B cell (primary cell): ENCODE measurements around the gene MNAT1. TPM values are rescaled to one million over a fixed set of nuclear protein-coding genes. Genes with fewer than 3 reads are reported as not detected.

Experiments
- ATAC-seq: fragments of 200-7000 bp; cut with Tn5 transposase; one replicate; pipeline ENCODE4 v1.10.0; 2021; ENCODE audit warnings: low read depth, mild to moderate bottlenecking, moderate number of reproducible peaks, moderate library complexity
- CTCF ChIA-PET: fragments of 350-600 bp; sonication (Branson Sonifier 250); formaldehyde crosslinking; loops from one replicate; lab custom pipeline; 2021; ENCODE audit warnings: antibody characterized with exemption, inconsistent platforms; lab: Charles Lee
- POLR2A ChIA-PET: fragments of 350-600 bp; sonication (Branson Sonifier 250); formaldehyde crosslinking; loops from one replicate; lab custom pipeline; 2021; ENCODE audit warnings: antibody characterized with exemption; lab: Charles Lee
- DNase-seq: peaks from one replicate; pipeline ENCODE4 v3.0.0; 2013
- H2AFZ ChIP-seq: 2 replicates; pipeline ENCODE4 v1.6.1; 2012; ENCODE audit warnings: mild to moderate bottlenecking, low read depth, low read length; ENCODE audit not compliant: insufficient read depth, poor library complexity, severe bottlenecking
- H3K27ac ChIP-seq, 2 donors: 1 replicate in 1 of 2; 2 replicates in 1 of 2; pipeline ENCODE4 v1.5.1; 2012 to 2013; ENCODE audit warnings: low read length in 2 of 2, mild to moderate bottlenecking in 2 of 2, moderate library complexity in 1 of 2
- H3K27me3 ChIP-seq, 4 experiments: fragments of 200-600 bp in 1 of 4; sonication (generic) in 1 of 4; replicated peaks in 1 of 4; 1 replicate in 2 of 4; 2 replicates in 2 of 4; pipeline versions ENCODE4 v1.6.1 to v1.7.0; 2013 to 2016; ENCODE audit warnings: low read length in 3 of 4, mild to moderate bottlenecking in 2 of 4, mixed read lengths in 1 of 4, moderate library complexity in 1 of 4; ENCODE audit not compliant: insufficient read depth in 4 of 4, control insufficient read depth in 3 of 4; ENCODE audit errors: control extremely low read depth in 1 of 4
- H3K36me3 ChIP-seq, 2 experiments: replicated peaks in 1 of 2; 1 replicate in 1 of 2; 2 replicates in 1 of 2; pipeline versions ENCODE4 v1.6.1 to v1.7.1; 2013; ENCODE audit warnings: low read length in 1 of 2; ENCODE audit not compliant: insufficient read depth in 2 of 2, control insufficient read depth in 1 of 2; ENCODE audit errors: control extremely low read depth in 1 of 2, extremely low read depth in 1 of 2
- H3K4me1 ChIP-seq, 2 donors: fragments of 200-600 bp in 1 of 2; sonication (generic) in 1 of 2; 1 replicate in 1 of 2; 2 replicates in 1 of 2; pipeline versions ENCODE4 v1.5.1 to v1.6.1; 2013 to 2017; ENCODE audit warnings: low read length in 2 of 2; ENCODE audit not compliant: control insufficient read depth in 2 of 2, insufficient read depth in 2 of 2
- H3K4me2 ChIP-seq: replicated peaks from 2 replicates; pipeline ENCODE3; 2012; ENCODE audit warnings: mild to moderate bottlenecking, low read depth, low read length; ENCODE audit not compliant: poor library complexity, severe bottlenecking
- H3K4me3 ChIP-seq, 5 experiments: fragments of 200-600 bp in 1 of 5; sonication (generic) in 1 of 5; 1 replicate in 3 of 5; 2 replicates in 2 of 5; pipeline versions ENCODE4 v1.5.1 to v1.7.0; 2011 to 2016; ENCODE audit warnings: low read length in 4 of 5, mild to moderate bottlenecking in 4 of 5, low read depth in 2 of 5, control low read depth in 1 of 5, moderate library complexity in 1 of 5; ENCODE audit not compliant: insufficient read depth in 1 of 5; ENCODE audit errors: control extremely low read depth in 1 of 5, extremely low read depth in 1 of 5
- H3K79me2 ChIP-seq: fragments of 200-600 bp; sonication (generic); one replicate; pipeline ENCODE4 v1.6.0; 2016; ENCODE audit warnings: low read length; ENCODE audit not compliant: control insufficient read depth, insufficient read depth
- H3K9ac ChIP-seq: fragments of 200-600 bp; sonication (generic); 2 replicates; pipeline ENCODE4 v1.6.1; 2017; ENCODE audit warnings: mild to moderate bottlenecking, low read length, moderate library complexity
- H3K9me3 ChIP-seq, 3 donors: one replicate each; pipeline versions ENCODE4 v1.6.1 to v1.7.1; 2013; ENCODE audit warnings: low read length in 2 of 3; ENCODE audit not compliant: control insufficient read depth in 2 of 3, insufficient read depth in 1 of 3; ENCODE audit errors: control extremely low read depth in 1 of 3
- H4K20me1 ChIP-seq: 2 replicates; pipeline ENCODE4 v1.6.0; 2012; ENCODE audit warnings: mild to moderate bottlenecking, low read length; ENCODE audit not compliant: insufficient read depth, control insufficient read depth, poor library complexity, severe bottlenecking
- H3K27ac Mint-ChIP-seq: one replicate; pipeline ENCODE4 v1.8.0; 2021; ENCODE audit warnings: mixed read lengths
- H3K27me3 Mint-ChIP-seq: one replicate; pipeline ENCODE4 v1.8.0; 2021; ENCODE audit warnings: mixed read lengths
- H3K4me1 Mint-ChIP-seq: one replicate; pipeline ENCODE4 v1.8.0; 2021; ENCODE audit warnings: mixed read lengths
- H3K4me3 Mint-ChIP-seq: one replicate; pipeline ENCODE4 v1.8.0; 2021; ENCODE audit warnings: mixed read lengths
- H3K9me3 Mint-ChIP-seq: one replicate; pipeline ENCODE4 v1.8.0; 2022; ENCODE audit warnings: mixed read lengths; ENCODE audit not compliant: insufficient read depth
- EZH2 ChIP-seq: IDR thresholded peaks from 2 replicates; pipeline ENCODE4 v1.6.1; 2012; ENCODE audit warnings: borderline replicate concordance, low read depth, mild to moderate bottlenecking, moderate library complexity, low read length; ENCODE audit not compliant: insufficient read depth, poor library complexity, severe bottlenecking
- WGBS: methylation state at CpG from one replicate; pipeline ENCODE4 v1.1.5; 2013; ENCODE audit warnings: missing lambda C conversion rate; ENCODE audit not compliant: insufficient coverage; 5-methylcytosine and 5-hydroxymethylcytosine counted together
- intact Hi-C: fragments of 100-400 bp; cut with micrococcal nuclease; formaldehyde crosslinking; loops from one replicate; pipeline ENCODE4 v1.10.0; 2022
- polyA plus RNA-seq: library from polyadenylated mRNA; depleted of rRNA; stranded (reverse); fragments of >200 nt; gene quantifications from 2 replicates; pipeline ENCODE4 v1.2.3, GENCODE V29; 2012
- total RNA-seq, 2 donors: library from RNA; stranded (reverse); fragments of 120-200 nt in 1 of 2; gene quantifications; 1 replicate in 1 of 2; 2 replicates in 1 of 2; pipeline versions ENCODE4 v1.2.3 to v1.2.4, GENCODE V29; 2013 to 2022
- TF ChIP-seq, protein P1 (sequence below): fragments of 200-600 bp; IDR thresholded peaks from one replicate; pipeline ENCODE4 v1.8.0; 2022; ENCODE audit warnings: antibody characterized with exemption, mild to moderate bottlenecking

MNAT1 gene
- total and polyA plus RNA-seq, 2 donors (not counting 1 experiment from before 2014, with no cell fraction given), result 15.2 to 28.2 TPM

DNA sequence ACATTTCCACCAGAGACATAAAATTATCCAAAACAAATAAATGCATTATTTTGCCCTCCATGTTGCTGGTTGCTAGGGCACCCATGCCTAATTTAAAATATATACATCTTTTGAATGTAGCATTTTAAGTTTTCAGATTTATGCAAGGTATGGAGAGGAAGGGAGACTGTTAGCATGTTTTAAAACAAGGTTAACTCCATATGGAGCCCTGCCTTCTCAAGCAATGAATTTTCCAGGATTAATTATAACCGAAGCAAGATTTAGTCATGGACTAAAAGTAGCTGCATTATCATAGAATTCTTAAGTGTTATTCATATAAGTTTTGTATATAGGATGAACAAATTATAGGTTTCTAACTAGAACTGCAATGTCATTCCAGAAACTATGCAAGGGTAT is 209.1 kb downstream of the MNAT1 start:
- Histone ChIP-seq H3K9me3 (no peaks in the 10 kb centered on the region), H2AFZ (no peak overlapping the region), H3K4me2 (no peak overlapping the region), H3K9ac (no peak overlapping the region), H3K4me1 (no peaks in the 10 kb centered on the region), H3K4me3 (no peak overlapping the region), H3K27me3 (no peaks in the 10 kb centered on the region), H3K36me3 (no peaks in the 10 kb centered on the region), H3K27ac (no peak overlapping the region), H3K79me2 (no peaks in the 10 kb centered on the region), H4K20me1 (no peaks in the 10 kb centered on the region)
- WGBS, result no CpG with 5 or more reads among the region's 1 CpG
- POLR2A ChIA-PET, result no interaction called here
- intact Hi-C loops, result no loop called here
- ATAC-seq, result no peak
- CTCF ChIA-PET, result no interaction called here
- H3K4me1 Mint-ChIP-seq, result no peaks in the 10 kb centered on the region
- H3K9me3 Mint-ChIP-seq, result no peaks in the 10 kb centered on the region
- no peak for DNase-seq
- H3K4me3 Mint-ChIP-seq, result no peak overlapping the region
- H3K27me3 Mint-ChIP-seq, result no peaks in the 10 kb centered on the region
- no peak overlapping the region for H3K27ac Mint-ChIP-seq
- TF ChIP-seq EZH2, result no peak
- TF ChIP-seq, protein P1, sequence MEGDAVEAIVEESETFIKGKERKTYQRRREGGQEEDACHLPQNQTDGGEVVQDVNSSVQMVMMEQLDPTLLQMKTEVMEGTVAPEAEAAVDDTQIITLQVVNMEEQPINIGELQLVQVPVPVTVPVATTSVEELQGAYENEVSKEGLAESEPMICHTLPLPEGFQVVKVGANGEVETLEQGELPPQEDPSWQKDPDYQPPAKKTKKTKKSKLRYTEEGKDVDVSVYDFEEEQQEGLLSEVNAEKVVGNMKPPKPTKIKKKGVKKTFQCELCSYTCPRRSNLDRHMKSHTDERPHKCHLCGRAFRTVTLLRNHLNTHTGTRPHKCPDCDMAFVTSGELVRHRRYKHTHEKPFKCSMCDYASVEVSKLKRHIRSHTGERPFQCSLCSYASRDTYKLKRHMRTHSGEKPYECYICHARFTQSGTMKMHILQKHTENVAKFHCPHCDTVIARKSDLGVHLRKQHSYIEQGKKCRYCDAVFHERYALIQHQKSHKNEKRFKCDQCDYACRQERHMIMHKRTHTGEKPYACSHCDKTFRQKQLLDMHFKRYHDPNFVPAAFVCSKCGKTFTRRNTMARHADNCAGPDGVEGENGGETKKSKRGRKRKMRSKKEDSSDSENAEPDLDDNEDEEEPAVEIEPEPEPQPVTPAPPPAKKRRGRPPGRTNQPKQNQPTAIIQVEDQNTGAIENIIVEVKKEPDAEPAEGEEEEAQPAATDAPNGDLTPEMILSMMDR, result no peak

DNA sequence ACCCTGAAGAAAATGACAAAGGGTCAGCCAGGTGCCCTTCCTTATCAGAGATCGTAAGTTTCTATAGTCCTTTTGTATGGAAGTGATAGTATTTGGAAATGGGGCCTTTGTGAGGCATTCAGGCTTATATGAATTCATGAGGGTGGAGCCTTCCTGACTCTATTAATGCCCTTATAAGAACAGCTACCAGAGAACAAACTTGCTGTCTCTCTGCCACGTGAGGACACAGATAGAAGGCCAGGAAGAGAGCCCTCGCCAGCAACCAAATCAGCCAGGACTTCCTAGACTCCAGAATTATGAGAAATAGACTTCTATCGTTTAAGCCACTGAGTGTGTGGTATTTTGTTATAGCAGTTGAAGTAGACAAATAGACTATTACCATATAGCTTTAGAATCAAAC is 209.6 kb downstream of the MNAT1 start:
- H3K27me3 Mint-ChIP-seq, result no peaks in the 10 kb centered on the region
- no peak for DNase-seq
- H3K4me1 ChIP-seq, result no peaks in the 10 kb centered on the region
- no peaks in the 10 kb centered on the region for H3K4me1 Mint-ChIP-seq
- no peaks in the 10 kb centered on the region for H3K9me3 Mint-ChIP-seq
- no peak overlapping the region for H3K27ac Mint-ChIP-seq
- no peaks in the 10 kb centered on the region for H3K9me3 ChIP-seq
- no peak overlapping the region for H3K9ac ChIP-seq
- H3K4me3 Mint-ChIP-seq, result no peak overlapping the region
- intact Hi-C loops, result no loop called here
- no peak for ATAC-seq
- H2AFZ ChIP-seq, result no peak overlapping the region
- TF ChIP-seq, protein P1, result no peak
- TF ChIP-seq EZH2, result no peak
- POLR2A ChIA-PET, result no interaction called here
- no peak overlapping the region for H3K27ac ChIP-seq
- no peaks in the 10 kb centered on the region for H3K79me2 ChIP-seq
- CTCF ChIA-PET, result no interaction called here
- no peaks in the 10 kb centered on the region for H3K36me3 ChIP-seq
- no peak overlapping the region for H3K4me2 ChIP-seq
- WGBS, result no CpG with 5 or more reads among the region's 4 CpGs
- no peaks in the 10 kb centered on the region for H4K20me1 ChIP-seq
- no peaks in the 10 kb centered on the region for H3K27me3 ChIP-seq
- no peak overlapping the region for H3K4me3 ChIP-seq
